Glutamatergic neuron (in vitro differentiated cells): Measurements from ENCODE around the gene DNMT3B. TPM values are rescaled to one million over a fixed set of nuclear protein-coding genes. Genes with fewer than 3 reads are reported as not detected.

Experiments used
- DNase-seq: peaks from one replicate; pipeline ENCODE4 v3.0.0; 2022
- H3K27ac Mint-ChIP-seq: one replicate; pipeline ENCODE4 v1.8.0; 2020; ENCODE audit warnings: mild to moderate bottlenecking, mixed read lengths, inconsistent platforms; ENCODE audit not compliant: unreplicated experiment
- H3K27me3 Mint-ChIP-seq: one replicate; pipeline ENCODE4 v1.8.0; 2020; ENCODE audit warnings: mild to moderate bottlenecking, moderate library complexity, mixed read lengths, inconsistent platforms; ENCODE audit not compliant: unreplicated experiment
- H3K36me3 Mint-ChIP-seq: one replicate; pipeline ENCODE4 v1.8.0; 2020; ENCODE audit warnings: mild to moderate bottlenecking, mixed read lengths, inconsistent platforms; ENCODE audit not compliant: unreplicated experiment
- H3K4me1 Mint-ChIP-seq: one replicate; pipeline ENCODE4 v1.8.0; 2020; ENCODE audit warnings: mild to moderate bottlenecking, low read depth, mixed read lengths, inconsistent platforms; ENCODE audit not compliant: unreplicated experiment
- H3K4me3 Mint-ChIP-seq: one replicate; pipeline ENCODE4 v1.8.0; 2020; ENCODE audit warnings: mild to moderate bottlenecking, mixed read lengths, inconsistent platforms; ENCODE audit not compliant: unreplicated experiment
- H3K9me3 Mint-ChIP-seq: one replicate; pipeline ENCODE4 v1.8.0; 2020; ENCODE audit warnings: mild to moderate bottlenecking, moderate library complexity, mixed read lengths, inconsistent platforms; ENCODE audit not compliant: unreplicated experiment
- total RNA-seq: library from RNA; stranded (reverse); fragmentation: NEBNext Ultra II Directional; extraction: Animal tissue kit (Norgen Biotek cat#: 25700); gene quantifications from one replicate; pipeline ENCODE4 v1.2.1, GENCODE V29; 2021; ENCODE audit not compliant: unreplicated experiment
- TF ChIP-seq, protein P1 (sequence below): fragments of 200-600 bp; sonication (generic); IDR thresholded peaks from one replicate; pipeline ENCODE4 v1.5.0; 2021; ENCODE audit not compliant: partially characterized antibody, unreplicated experiment

Gene DNMT3B
- total RNA-seq, 1 donor from 2014 or later, result 29.0 TPM

DNA sequence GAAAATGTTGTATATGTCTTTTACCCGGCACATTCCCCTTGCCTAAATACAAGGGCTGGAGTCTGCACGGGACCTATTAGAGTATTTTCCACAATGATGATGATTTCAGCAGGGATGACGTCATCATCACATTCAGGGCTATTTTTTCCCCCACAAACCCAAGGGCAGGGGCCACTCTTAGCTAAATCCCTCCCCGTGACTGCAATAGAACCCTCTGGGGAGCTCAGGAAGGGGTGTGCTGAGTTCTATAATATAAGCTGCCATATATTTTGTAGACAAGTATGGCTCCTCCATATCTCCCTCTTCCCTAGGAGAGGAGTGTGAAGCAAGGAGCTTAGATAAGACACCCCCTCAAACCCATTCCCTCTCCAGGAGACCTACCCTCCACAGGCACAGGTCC lies 46.3 kb downstream of the DNMT3B start:
- TF ChIP-seq, protein P1, sequence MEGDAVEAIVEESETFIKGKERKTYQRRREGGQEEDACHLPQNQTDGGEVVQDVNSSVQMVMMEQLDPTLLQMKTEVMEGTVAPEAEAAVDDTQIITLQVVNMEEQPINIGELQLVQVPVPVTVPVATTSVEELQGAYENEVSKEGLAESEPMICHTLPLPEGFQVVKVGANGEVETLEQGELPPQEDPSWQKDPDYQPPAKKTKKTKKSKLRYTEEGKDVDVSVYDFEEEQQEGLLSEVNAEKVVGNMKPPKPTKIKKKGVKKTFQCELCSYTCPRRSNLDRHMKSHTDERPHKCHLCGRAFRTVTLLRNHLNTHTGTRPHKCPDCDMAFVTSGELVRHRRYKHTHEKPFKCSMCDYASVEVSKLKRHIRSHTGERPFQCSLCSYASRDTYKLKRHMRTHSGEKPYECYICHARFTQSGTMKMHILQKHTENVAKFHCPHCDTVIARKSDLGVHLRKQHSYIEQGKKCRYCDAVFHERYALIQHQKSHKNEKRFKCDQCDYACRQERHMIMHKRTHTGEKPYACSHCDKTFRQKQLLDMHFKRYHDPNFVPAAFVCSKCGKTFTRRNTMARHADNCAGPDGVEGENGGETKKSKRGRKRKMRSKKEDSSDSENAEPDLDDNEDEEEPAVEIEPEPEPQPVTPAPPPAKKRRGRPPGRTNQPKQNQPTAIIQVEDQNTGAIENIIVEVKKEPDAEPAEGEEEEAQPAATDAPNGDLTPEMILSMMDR, result no peak
- Mint-ChIP-seq H3K27me3 (peaks cover 11% of the 10 kb centered on the region), H3K4me3 (no peak overlapping the region), H3K4me1 (peaks cover 47% of the 10 kb centered on the region), H3K27ac (peak overlapping the region; percentile 80), H3K9me3 (peaks cover 16% of the 10 kb centered on the region), H3K36me3 (peaks cover 15% of the 10 kb centered on the region)
- no peak for DNase-seq

DNA sequence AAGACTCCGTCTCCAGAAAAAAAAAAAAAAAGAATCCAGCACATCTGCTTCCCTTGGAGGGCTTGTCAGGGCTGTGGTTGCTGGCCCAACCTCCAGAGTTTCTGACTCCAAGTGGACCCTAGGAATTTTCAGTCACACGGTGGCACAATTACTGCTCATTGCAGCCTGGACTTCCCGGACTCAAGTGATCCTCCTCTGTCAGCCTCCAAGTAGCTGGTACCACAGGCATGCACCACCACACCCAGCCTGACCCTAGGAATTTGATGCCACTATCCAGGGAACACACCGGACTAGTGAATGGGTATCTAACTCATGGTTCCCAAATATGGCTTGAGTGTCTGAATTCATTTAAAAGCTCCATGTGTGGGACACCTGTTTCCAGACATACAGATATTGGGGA lies 47.7 kb downstream of the DNMT3B start:
- TF ChIP-seq, protein P1, result no peak
- Mint-ChIP-seq H3K27ac (no peak overlapping the region), H3K4me3 (no peak overlapping the region), H3K36me3 (peaks cover 10% of the 10 kb centered on the region), H3K27me3 (peaks cover 9% of the 10 kb centered on the region), H3K9me3 (peaks cover 16% of the 10 kb centered on the region), H3K4me1 (peaks cover 39% of the 10 kb centered on the region)
- no peak for DNase-seq

DNA sequence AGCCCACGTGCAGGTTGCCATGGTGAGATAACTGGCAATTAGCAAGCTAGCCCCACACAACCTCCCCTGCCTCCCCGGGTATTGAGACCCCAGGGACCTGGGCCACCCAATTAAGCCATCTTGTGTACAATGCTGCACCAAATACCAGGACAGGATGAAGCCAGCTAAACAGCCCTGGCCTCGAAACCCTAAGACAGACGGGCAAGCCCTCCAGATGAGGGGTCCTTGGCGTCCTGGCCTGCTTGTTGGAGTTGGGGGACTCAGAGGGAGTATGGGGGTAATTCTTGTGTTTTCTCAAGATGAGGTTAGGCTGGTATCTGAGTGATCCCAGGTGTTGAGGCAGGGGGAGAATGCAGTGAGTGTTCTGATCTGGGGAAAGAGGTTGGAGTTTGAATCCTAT lies 48.8 kb downstream of the DNMT3B start:
- peaks cover 32% of the 10 kb centered on the region for H3K4me1 Mint-ChIP-seq

DNA sequence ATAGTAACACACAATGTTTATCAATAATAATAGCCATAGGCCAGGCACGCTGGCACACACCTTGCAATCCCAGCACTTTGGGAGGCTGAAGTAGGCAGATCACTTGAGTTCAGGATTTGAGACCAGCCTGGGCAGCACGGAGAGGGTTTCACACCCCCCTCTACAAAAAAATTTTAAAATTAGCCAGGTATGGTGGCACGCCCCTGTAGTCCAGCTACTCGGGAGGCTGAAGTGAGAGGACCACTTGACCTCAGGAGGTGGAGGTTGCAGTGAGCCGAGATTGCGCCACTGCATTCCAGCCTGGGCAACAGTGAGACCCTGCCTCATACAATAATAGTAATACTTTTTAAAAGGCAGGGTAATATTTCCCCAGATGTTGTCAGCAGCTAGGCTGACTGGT lies 49.7 kb downstream of the DNMT3B start:
- Mint-ChIP-seq H3K4me3 (no peak overlapping the region), H3K27me3 (peaks cover 9% of the 10 kb centered on the region), H3K4me1 (peaks cover 22% of the 10 kb centered on the region), H3K27ac (no peak overlapping the region), H3K9me3 (peaks cover 6% of the 10 kb centered on the region), H3K36me3 (peaks cover 4% of the 10 kb centered on the region)
- DNase-seq, result no peak
- TF ChIP-seq, protein P1, result no peak

More for the DNA sequence above, 48.8 kb downstream of the DNMT3B start:
- TF ChIP-seq, protein P1, result no peak
- Mint-ChIP-seq H3K9me3 (peaks cover 13% of the 10 kb centered on the region), H3K27ac (no peak overlapping the region), H3K36me3 (peaks cover 4% of the 10 kb centered on the region), H3K4me3 (peak overlapping the region; percentile 4), H3K27me3 (peaks cover 9% of the 10 kb centered on the region)
- no peak for DNase-seq

DNA sequence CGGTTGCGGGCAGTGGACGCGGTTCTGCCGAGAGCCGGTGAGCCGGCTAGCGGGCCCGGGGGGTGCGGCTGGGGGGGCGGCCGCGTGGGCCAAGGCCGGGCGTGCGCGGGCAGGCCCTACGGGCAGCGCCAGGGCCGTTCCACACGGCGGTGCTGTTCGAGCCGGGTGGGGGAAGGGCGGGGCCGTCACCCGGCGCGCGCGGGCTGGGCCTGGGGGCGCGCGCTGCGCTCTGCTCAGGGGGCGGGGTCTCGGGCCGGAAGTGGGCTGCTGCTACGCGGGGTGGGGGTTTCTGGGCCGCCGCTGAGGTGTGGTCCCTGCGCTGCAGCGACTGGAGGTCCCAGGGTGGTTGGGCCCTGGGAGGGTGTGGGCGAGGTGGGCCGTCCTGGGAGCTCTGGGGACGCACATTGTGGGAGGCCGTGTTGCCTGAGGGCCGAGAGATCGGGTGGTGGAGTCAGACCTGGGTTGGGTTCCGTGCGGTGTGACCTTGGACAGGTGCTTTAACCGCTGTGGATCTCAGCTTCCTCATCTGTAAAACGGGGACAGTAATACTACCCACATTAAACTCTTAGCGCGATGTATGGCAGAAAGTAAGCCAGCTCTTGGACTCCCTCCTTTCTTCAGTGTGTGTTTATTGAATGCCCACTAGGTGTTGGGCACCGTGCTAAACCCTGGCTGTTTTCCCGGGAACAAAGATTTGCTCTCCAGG lies 58.0 kb downstream of the DNMT3B start:
- H3K4me3 Mint-ChIP-seq, result peak overlapping the region; percentile 92
- H3K4me1 Mint-ChIP-seq, result peaks cover 31% of the 10 kb centered on the region
- DNase-seq, result peak; percentile 98
- TF ChIP-seq, protein P1, result no peak
- peaks cover 7% of the 10 kb centered on the region for H3K27me3 Mint-ChIP-seq
- no peaks in the 10 kb centered on the region for H3K36me3 Mint-ChIP-seq
- H3K9me3 Mint-ChIP-seq, result peaks cover 10% of the 10 kb centered on the region
- peak overlapping the region; percentile 78 for H3K27ac Mint-ChIP-seq
